Spleen (tissue), 11 donors: Measurements from ENCODE around the gene ZCCHC10. TPM values are rescaled to one million over a fixed set of nuclear protein-coding genes. Genes with fewer than 3 reads are reported as not detected.
"Not testable (repeated sequence)": the region's sequence is repeated elsewhere in the genome, so short reads cannot be mapped to it uniquely, and the experiment has no call there.

ENCODE experiments used
- DNase-seq: peaks from one replicate; pipeline ENCODE4 v3.0.0-alpha.2; 2020
- H3K27ac ChIP-seq, 8 donors: fragments of 200-600 bp; sonication (generic) in 7 of 8; 1 replicate in 4 of 8; 2 replicates in 4 of 8; pipeline versions ENCODE4 v1.5.0 to v1.8.0; 2016 to 2021; ENCODE audit warnings: inconsistent platforms in 4 of 8, mild to moderate bottlenecking in 4 of 8, moderate library complexity in 1 of 8
- H3K27me3 ChIP-seq, 7 donors: fragments of 200-600 bp; sonication (generic) in 6 of 7; replicated peaks in 1 of 7; 1 replicate in 4 of 7; 2 replicates in 3 of 7; pipeline versions ENCODE4 v1.5.0 to v1.8.0; 2016 to 2021; ENCODE audit warnings: inconsistent platforms in 3 of 7, mild to moderate bottlenecking in 1 of 7
- H3K36me3 ChIP-seq, 6 donors: fragments of 200-600 bp; sonication (generic) in 5 of 6; 1 replicate in 4 of 6; 2 replicates in 2 of 6; pipeline versions ENCODE4 v1.5.0 to v1.8.0; 2016 to 2021; ENCODE audit warnings: inconsistent platforms in 2 of 6
- H3K4me1 ChIP-seq, 6 donors: fragments of 200-600 bp; sonication (generic) in 5 of 6; 1 replicate in 3 of 6; 2 replicates in 3 of 6; pipeline versions ENCODE4 v1.5.0 to v1.8.0; 2016 to 2021; ENCODE audit warnings: inconsistent platforms in 3 of 6
- H3K4me3 ChIP-seq, 8 donors: fragments of 200-600 bp; sonication (generic) in 7 of 8; 1 replicate in 4 of 8; 2 replicates in 4 of 8; pipeline versions ENCODE4 v1.5.0 to v1.8.0; 2016 to 2021; ENCODE audit warnings: inconsistent platforms in 4 of 8, mild to moderate bottlenecking in 4 of 8, moderate library complexity in 2 of 8
- H3K9me3 ChIP-seq, 8 donors: fragments of 200-600 bp; sonication (generic) in 7 of 8; 1 replicate in 4 of 8; 2 replicates in 4 of 8; pipeline versions ENCODE4 v1.5.0 to v1.8.0; 2016 to 2021; ENCODE audit warnings: inconsistent platforms in 4 of 8
- POLR2A ChIP-seq, 3 donors: fragments of 450-650 bp; IDR thresholded peaks; one replicate each; pipeline ENCODE4 v1.5.1; 2017; ENCODE audit warnings: antibody characterized with exemption in 3 of 3, mild to moderate bottlenecking in 1 of 3
- POLR2AphosphoS5 ChIP-seq, 3 donors: sonication (generic); formaldehyde crosslinking; IDR thresholded peaks; one replicate each; pipeline ENCODE4 v1.5.1; 2017; ENCODE audit warnings: antibody characterized with exemption in 3 of 3
- WGBS, 5 donors: extraction: QIAGEN DNeasy Blood & Tissue Kit in 3 of 5; methylation state at CpG; one replicate each; pipeline versions ENCODE4 v1.1.5 to v1.1.7; 2013 to 2018; 5-methylcytosine and 5-hydroxymethylcytosine counted together
- intact Hi-C: fragments of 100-400 bp; cut with DNase I; formaldehyde crosslinking; loops from one replicate; pipeline ENCODE4 v1.15.0; 2023; ENCODE audit warnings: low total_unique reads
- polyA plus RNA-seq, 3 donors: library from polyadenylated mRNA; stranded (reverse); fragments of 200-250 nt; gene quantifications; one replicate each; pipeline ENCODE4 v1.2.1, GENCODE V29; 2013
- total RNA-seq, 7 donors: library from RNA; depleted of rRNA in 3 of 7; stranded (reverse); fragments of >200 nt in 3 of 7; fragmentation: NEBNext Ultra II Directional in 4 of 7; extraction: Animal tissue kit (Norgen Biotek cat#: 25700) in 4 of 7; gene quantifications; one replicate each; pipeline versions ENCODE4 v1.1.0 to v1.2.1, GENCODE V29; 2016 to 2021
- TF ChIP-seq, protein P1 (sequence below), 11 experiments: fragments of 200-600 bp in 7 of 11; fragments of 450-650 bp in 4 of 11; sonication (generic) in 4 of 11; IDR thresholded peaks in 8 of 11; conservative IDR thresholded peaks in 3 of 11; 1 replicate in 7 of 11; 2 replicates in 4 of 11; pipeline versions ENCODE4 v1.4.0 to v1.8.0; 2016 to 2021; ENCODE audit warnings: antibody characterized with exemption in 11 of 11, inconsistent platforms in 4 of 11, mild to moderate bottlenecking in 1 of 11
- donor health status: healthy with polysubstance abuse.
- donor health status: DM: no; HTN: no; CAD: no; lungs with moderate emphysema.
- donor health status: DM: no; HTN: no; CAD: no.
- donor health status: Bipolar disorder and iron deficiency.
- donor health status: healthy.
- donor health status: DM: no; HTN: no; CAD: no.
- donor health status: DM: yes; HTN: yes; CAD: no.

ZCCHC10 gene
- total and polyA plus RNA-seq, 10 donors, result 16.2 to 34.5 (median 20.8) TPM

DNA sequence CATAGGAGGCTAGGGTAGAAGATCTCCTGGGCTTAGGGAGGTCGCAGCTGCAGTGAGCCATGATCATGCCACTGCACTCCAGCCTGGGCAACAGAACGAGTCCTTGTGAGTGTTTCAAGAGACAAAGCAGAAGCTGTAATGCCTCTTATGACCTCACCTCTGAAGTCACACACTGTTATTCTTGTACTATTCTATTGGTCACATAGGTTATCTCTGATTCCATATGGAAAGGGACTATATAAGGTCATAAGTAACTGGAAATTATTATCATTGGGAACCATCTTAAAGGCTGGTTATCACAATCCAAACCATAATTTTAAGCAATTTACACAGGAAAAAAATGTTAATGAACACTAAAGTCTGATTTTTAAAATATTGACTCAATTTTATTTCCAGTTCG lies 45.1 kb downstream of the ZCCHC10 start:
- Histone ChIP-seq H3K9me3 (peaks cover 0 to 15% (median 12%) of the 10 kb centered on the region in 8 donors), H3K36me3 (no peaks in the 10 kb centered on the region), H3K27ac (no peak overlapping the region), H3K4me3 (no peak overlapping the region), H3K4me1 (no peaks in the 10 kb centered on the region), H3K27me3 (no peaks in the 10 kb centered on the region)
- no peak for DNase-seq
- intact Hi-C loops, result no loop called here
- WGBS, 5 donors, result 84 to 90% (median 86%) methylated on average over 3 of the region's 3 CpGs
- no peak for TF ChIP-seq POLR2A (IDR thresholded peaks at IDR 0.05)
- no peak for TF ChIP-seq POLR2AphosphoS5 (IDR thresholded peaks at IDR 0.05)
- TF ChIP-seq, protein P1, sequence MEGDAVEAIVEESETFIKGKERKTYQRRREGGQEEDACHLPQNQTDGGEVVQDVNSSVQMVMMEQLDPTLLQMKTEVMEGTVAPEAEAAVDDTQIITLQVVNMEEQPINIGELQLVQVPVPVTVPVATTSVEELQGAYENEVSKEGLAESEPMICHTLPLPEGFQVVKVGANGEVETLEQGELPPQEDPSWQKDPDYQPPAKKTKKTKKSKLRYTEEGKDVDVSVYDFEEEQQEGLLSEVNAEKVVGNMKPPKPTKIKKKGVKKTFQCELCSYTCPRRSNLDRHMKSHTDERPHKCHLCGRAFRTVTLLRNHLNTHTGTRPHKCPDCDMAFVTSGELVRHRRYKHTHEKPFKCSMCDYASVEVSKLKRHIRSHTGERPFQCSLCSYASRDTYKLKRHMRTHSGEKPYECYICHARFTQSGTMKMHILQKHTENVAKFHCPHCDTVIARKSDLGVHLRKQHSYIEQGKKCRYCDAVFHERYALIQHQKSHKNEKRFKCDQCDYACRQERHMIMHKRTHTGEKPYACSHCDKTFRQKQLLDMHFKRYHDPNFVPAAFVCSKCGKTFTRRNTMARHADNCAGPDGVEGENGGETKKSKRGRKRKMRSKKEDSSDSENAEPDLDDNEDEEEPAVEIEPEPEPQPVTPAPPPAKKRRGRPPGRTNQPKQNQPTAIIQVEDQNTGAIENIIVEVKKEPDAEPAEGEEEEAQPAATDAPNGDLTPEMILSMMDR (IDR thresholded peaks at IDR 0.05 in 8 of 11, conservative IDR thresholded peaks at IDR 0.05 in 3 of 11), result no peak

DNA sequence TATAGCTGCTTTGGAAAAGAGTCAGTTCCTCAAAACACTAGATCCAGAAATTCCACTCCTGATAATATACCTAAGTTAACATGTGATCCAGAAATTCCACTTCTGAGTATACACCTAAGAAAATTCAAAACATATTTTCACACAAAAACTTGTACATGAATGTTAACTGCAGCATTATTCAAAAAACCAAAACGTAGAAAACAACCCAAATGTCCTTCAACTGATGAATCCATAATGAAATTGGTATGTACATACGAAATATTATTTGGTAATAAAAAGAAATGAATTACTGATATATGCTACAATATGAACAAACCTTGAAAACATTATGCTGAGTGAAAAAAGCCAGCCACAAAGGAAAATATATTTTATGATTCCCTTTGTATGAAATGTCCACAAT lies 46.4 kb downstream of the ZCCHC10 start:
- peaks cover 0 to 18% (median 13%) of the 10 kb centered on the region in 8 donors for H3K9me3 ChIP-seq
- H3K4me1 ChIP-seq, result no peaks in the 10 kb centered on the region
- no peaks in the 10 kb centered on the region for H3K27me3 ChIP-seq
- DNase-seq, result no peak
- no peak overlapping the region for H3K27ac ChIP-seq
- H3K36me3 ChIP-seq, result no peaks in the 10 kb centered on the region
- H3K4me3 ChIP-seq, result no peak overlapping the region
- intact Hi-C loops, result no loop called here
- WGBS, 5 donors, result 64 to 83% (median 75%) methylated on average over 2 of the region's 2 CpGs
- TF ChIP-seq, protein P1 (IDR thresholded peaks at IDR 0.05 in 8 of 11, conservative IDR thresholded peaks at IDR 0.05 in 3 of 11), result no peak
- TF ChIP-seq POLR2AphosphoS5 (IDR thresholded peaks at IDR 0.05), result no peak
- TF ChIP-seq POLR2A (IDR thresholded peaks at IDR 0.05), result no peak

DNA sequence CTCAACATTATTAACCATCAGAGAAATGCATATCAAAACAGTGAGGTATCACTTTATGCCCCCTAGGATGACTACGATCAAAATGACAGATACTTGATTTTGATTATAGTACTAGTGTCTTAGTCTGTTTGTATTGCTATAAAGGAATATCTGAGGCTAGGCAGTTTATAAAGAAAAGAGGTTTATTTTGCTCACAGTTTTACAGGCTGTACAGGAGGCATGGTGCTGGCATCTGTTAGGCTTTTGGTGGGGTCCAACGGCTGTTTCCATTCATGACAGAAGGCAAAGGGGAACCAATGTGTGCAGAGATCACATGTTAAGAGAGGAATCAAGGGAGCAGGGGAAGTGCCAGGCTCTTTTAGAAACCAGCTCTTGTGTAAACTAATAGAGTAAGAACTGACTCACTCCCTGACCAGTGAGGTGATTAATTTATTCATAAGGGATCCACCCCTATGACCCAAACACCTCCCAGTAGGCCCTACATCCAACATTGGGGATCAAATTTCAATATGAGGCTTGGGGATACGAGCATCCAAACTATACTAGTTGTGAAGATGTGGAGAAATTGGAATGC lies 46.9 kb downstream of the ZCCHC10 start:
- DNase-seq, result no peak
- no peak overlapping the region for H3K4me3 ChIP-seq

DNA sequence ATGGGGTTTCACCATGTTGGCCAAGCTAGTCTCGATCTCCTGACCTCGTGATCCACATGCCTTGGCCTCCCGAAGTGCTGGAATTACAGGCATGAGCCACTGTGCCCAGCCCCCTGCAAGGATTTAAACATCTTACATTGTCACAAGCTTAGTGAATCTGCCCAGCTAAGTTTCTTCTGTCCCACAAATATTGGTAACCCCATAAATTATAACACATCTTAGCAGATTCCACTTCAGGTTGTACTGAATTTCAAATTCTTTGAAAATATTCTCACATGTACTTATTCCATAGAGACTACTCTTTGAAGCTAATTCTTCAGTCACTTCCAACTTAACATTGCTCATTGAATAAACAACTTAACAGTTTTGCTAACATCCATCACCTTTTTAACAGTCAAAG lies 49.5 kb downstream of the ZCCHC10 start:
- WGBS, 5 donors, result 81 to 96% (median 96%) methylated on average over 3 of the region's 3 CpGs

More for the DNA sequence above, 46.9 kb downstream of the ZCCHC10 start:
- H3K36me3 ChIP-seq, result no peaks in the 10 kb centered on the region
- intact Hi-C loops, result no loop called here
- H3K27me3 ChIP-seq, result no peaks in the 10 kb centered on the region
- TF ChIP-seq POLR2AphosphoS5 (IDR thresholded peaks at IDR 0.05) (no peak), POLR2A (IDR thresholded peaks at IDR 0.05) (no peak)
- TF ChIP-seq, protein P1 (IDR thresholded peaks at IDR 0.05 in 8 of 11, conservative IDR thresholded peaks at IDR 0.05 in 3 of 11), result no peak
- WGBS, 5 donors, result 78 to 87% (median 82%) methylated on average over 3 of the region's 3 CpGs
- H3K4me1 ChIP-seq, result no peaks in the 10 kb centered on the region
- no peak overlapping the region for H3K27ac ChIP-seq
- H3K9me3 ChIP-seq, result peaks cover 0 to 18% (median 13%) of the 10 kb centered on the region in 8 donors

DNA sequence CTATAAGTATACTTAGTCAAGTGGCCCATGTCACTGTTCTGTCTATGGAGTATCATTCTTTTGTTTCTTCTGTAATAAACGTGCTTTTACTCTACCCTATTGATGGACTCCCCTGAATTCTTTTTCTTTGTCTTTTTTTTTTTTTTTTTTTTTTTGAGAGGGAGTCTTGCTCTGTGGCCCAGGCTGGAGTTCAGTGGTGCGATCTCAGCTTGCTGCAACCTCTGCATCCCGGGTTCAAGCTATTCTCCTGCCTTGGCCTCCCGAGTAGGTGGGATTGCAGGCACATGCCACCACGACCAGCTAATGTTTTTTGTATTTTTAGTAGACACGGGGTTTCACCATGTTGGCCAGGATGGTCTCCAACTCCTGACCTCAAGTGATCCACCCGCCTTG lies 53.9 kb downstream of the ZCCHC10 start:
- H3K36me3 ChIP-seq, H3K27ac ChIP-seq, DNase-seq, H3K4me3 ChIP-seq, intact Hi-C loops, H3K4me1 ChIP-seq, H3K27me3 ChIP-seq: not testable (repeated sequence)
- 87 to 93% (median 91%) methylated on average over 7 of the region's 7 CpGs for WGBS, 5 donors
- H3K9me3 ChIP-seq, result peaks cover 0 to 16% (median 12%) of the 10 kb centered on the region in 8 donors

More for the DNA sequence above, 49.5 kb downstream of the ZCCHC10 start:
- no peak overlapping the region for H3K4me3 ChIP-seq
- no peaks in the 10 kb centered on the region for H3K27me3 ChIP-seq
- H3K36me3 ChIP-seq, result no peaks in the 10 kb centered on the region
- DNase-seq, result no peak
- H3K27ac ChIP-seq, result no peak overlapping the region
- no peaks in the 10 kb centered on the region for H3K4me1 ChIP-seq
- peaks cover 0 to 18% (median 13%) of the 10 kb centered on the region in 8 donors for H3K9me3 ChIP-seq
- intact Hi-C loops, result no loop called here
- no peak for TF ChIP-seq POLR2AphosphoS5 (IDR thresholded peaks at IDR 0.05)
- TF ChIP-seq, protein P1 (IDR thresholded peaks at IDR 0.05 in 8 of 11, conservative IDR thresholded peaks at IDR 0.05 in 3 of 11), result no peak
- TF ChIP-seq POLR2A (IDR thresholded peaks at IDR 0.05), result no peak
